GM12864 (cell line): ENCODE measurements around the gene HLCS.
"Not testable (repeated sequence)": the region's sequence is repeated elsewhere in the genome, so short reads cannot be mapped to it uniquely, and the experiment has no call there.

Source experiments
- DNase-seq: peaks from one replicate; pipeline ENCODE4 v3.0.0-alpha.2; 2011; ENCODE audit warnings: low read depth
- H3K4me3 ChIP-seq: 2 replicates; pipeline ENCODE4 v1.5.1; 2011; ENCODE audit warnings: mild to moderate bottlenecking, low read depth, low read length, control low read depth
- TF ChIP-seq, protein P1 (sequence below): IDR thresholded peaks from 2 replicates; pipeline ENCODE4 v1.5.1; 2011; ENCODE audit warnings: low read depth, mild to moderate bottlenecking, moderate library complexity, low read length, control low read depth, inconsistent platforms; ENCODE audit errors: missing control alignments

Gene HLCS

GRCh38 chr21:36816561-36817130 is 149.8 kb downstream of the HLCS start:
- H3K4me3 ChIP-seq: no peak overlapping the region
- TF ChIP-seq, protein P1, sequence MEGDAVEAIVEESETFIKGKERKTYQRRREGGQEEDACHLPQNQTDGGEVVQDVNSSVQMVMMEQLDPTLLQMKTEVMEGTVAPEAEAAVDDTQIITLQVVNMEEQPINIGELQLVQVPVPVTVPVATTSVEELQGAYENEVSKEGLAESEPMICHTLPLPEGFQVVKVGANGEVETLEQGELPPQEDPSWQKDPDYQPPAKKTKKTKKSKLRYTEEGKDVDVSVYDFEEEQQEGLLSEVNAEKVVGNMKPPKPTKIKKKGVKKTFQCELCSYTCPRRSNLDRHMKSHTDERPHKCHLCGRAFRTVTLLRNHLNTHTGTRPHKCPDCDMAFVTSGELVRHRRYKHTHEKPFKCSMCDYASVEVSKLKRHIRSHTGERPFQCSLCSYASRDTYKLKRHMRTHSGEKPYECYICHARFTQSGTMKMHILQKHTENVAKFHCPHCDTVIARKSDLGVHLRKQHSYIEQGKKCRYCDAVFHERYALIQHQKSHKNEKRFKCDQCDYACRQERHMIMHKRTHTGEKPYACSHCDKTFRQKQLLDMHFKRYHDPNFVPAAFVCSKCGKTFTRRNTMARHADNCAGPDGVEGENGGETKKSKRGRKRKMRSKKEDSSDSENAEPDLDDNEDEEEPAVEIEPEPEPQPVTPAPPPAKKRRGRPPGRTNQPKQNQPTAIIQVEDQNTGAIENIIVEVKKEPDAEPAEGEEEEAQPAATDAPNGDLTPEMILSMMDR: no peak

GRCh38 chr21:36816026-36816425 is 150.4 kb downstream of the HLCS start:
- H3K4me3 ChIP-seq, DNase-seq: not testable (repeated sequence)

More at GRCh38 chr21:36816561-36817130, 149.8 kb downstream of the HLCS start:
- no peak for DNase-seq

- no peak for DNase-seq
- TF ChIP-seq, protein P1: no peak
- H3K4me3 ChIP-seq: no peak overlapping the region
Observed at GRCh38 chr21:36815284-36815683, 151.2 kb downstream of the HLCS start.

GRCh38 chr21:36813052-36813451 is 153.4 kb downstream of the HLCS start:
- TF ChIP-seq, protein P1: no peak
- DNase-seq: no peak
- H3K4me3 ChIP-seq: no peak overlapping the region

DNA sequence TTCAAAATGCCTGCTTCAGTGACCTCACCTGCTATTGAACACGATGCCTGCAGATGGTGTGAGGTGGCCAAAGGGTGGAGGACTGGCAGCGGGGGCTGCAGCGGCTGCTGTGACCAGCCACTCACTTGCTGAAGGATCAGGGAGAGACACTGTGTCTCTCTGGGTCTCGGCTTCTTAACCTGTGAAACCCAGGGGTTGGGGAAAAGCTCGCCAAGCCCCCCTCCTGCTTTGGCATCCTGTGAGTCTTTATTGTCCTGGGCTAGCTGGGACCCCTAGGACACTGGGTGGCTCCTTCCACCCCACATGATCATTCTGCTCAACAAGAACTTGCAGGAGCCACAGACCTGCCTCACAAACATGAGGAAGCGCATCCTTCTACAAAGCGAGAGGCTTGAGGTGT is 154.7 kb downstream of the HLCS start:
- no peak overlapping the region for H3K4me3 ChIP-seq
- TF ChIP-seq, protein P1: no peak
- DNase-seq: no peak

DNA sequence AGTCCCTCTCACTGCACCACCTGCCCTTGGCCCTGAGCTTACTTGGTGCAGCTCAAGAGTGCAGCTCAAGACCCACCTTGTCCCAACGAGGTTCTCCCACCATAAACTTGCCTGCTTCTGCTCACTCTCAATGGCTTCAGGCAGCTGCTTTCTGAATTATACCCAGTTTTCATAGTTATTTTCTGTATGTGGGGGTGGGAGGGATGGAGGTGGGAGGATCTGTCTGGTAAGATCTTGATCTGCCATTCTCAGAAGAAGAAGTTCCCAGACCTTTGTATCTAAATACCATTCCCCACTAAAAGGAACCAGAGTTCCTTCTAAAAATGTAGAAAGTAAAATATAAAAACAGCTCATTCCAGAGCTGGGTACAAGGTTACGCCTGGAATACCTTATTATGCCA is 156.0 kb downstream of the HLCS start:
- TF ChIP-seq, protein P1: no peak
- H3K4me3 ChIP-seq: no peak overlapping the region
- no peak for DNase-seq

- TF ChIP-seq, protein P1: no peak
- H3K4me3 ChIP-seq: no peak overlapping the region
- no peak for DNase-seq
Observed at GRCh38 chr21:36807422-36807928, 159.0 kb downstream of the HLCS start.
